Measurements from ENCODE around the gene MYZAP. TPM values are rescaled to one million over a fixed set of nuclear protein-coding genes. Genes with fewer than 3 reads are reported as not detected.

The MYZAP gene
- total RNA-seq, 1 experiment from 2014 or later = 1.1 TPM

GRCh38 chr15:57675481-57676181 is 83.9 kb downstream of the MYZAP start:
- BruUV-seq (replicated peaks) = no TSS peak
- Histone ChIP-seq H3K27me3 (ENCODE audit: control insufficient read depth, insufficient read depth, low read length) (peaks cover 2% of the 10 kb centered on the region), H3K36me3 (ENCODE audit: control insufficient read depth, insufficient read depth, low read length) (no peaks in the 10 kb centered on the region), H3K9me3 (ENCODE audit: control insufficient read depth, insufficient read depth, low read depth, low read length) (no peaks in the 10 kb centered on the region), H3K4me3 (ENCODE audit: low read depth in 2 of 2, low read length in 2 of 2) (no peak overlapping the region), H3K27ac (ENCODE audit: low read length) (no peak overlapping the region), H3K4me1 (ENCODE audit: control insufficient read depth, insufficient read depth, low read length) (peaks cover 1% of the 10 kb centered on the region; the same call in 1 of the 2 replicates)
- in situ Hi-C loops (cut with HindIII; ENCODE audit: low pct_unique_long_range_greater_than_20kb, low sequenced_read_pairs) = loop anchor here (25.0 kb wide), 1 partner anchor 187 kb away; no protein-coding TSS in a partner anchor
- ChIA-PET POLR2A (no interaction called here), CTCF (interaction anchor here (0.7 kb wide), 1 partner anchor 336 kb away, joined by 4 read pairs; no protein-coding TSS in a partner anchor)
- no peak for DNase-seq (ENCODE audit: low read depth, low spot score)
- ATAC-seq = no peak
- intact Hi-C loops (cut with micrococcal nuclease; ENCODE audit: unreplicated experiment) = no loop called here
- TF ChIP-seq SIN3A (IDR thresholded peaks at IDR 0.05; ENCODE audit: borderline replicate concordance, insufficient read depth, low read depth, low read length) = no peak
- TF ChIP-seq CTCF (IDR thresholded peaks at IDR 0.05) = no peak
- no peak for TF ChIP-seq REST (IDR thresholded peaks at IDR 0.05; ENCODE audit: insufficient read depth in 1 of 2, low read depth in 2 of 2, low read length in 1 of 2)
- no peak for TF ChIP-seq TCF7L2 (IDR thresholded peaks at IDR 0.05; ENCODE audit: low read depth, low read length)
- no peak for TF ChIP-seq POLR2AphosphoS5 (IDR thresholded peaks at IDR 0.05; ENCODE audit: low read depth, low read length)

GRCh38 chr15:57676585-57676984 is 84.9 kb downstream of the MYZAP start:
- Histone ChIP-seq H3K27me3 (ENCODE audit: control insufficient read depth, insufficient read depth, low read length) (no peaks in the 10 kb centered on the region; the same call in 1 of the 2 replicates), H3K27ac (ENCODE audit: low read length) (no peak overlapping the region), H3K9me3 (ENCODE audit: control insufficient read depth, insufficient read depth, low read depth, low read length) (no peaks in the 10 kb centered on the region), H3K36me3 (ENCODE audit: control insufficient read depth, insufficient read depth, low read length) (no peaks in the 10 kb centered on the region), H3K4me1 (ENCODE audit: control insufficient read depth, insufficient read depth, low read length) (peaks cover 3% of the 10 kb centered on the region; the same call in 1 of the 2 replicates), H3K4me3 (ENCODE audit: low read depth in 2 of 2, low read length in 2 of 2) (no peak overlapping the region)
- DNase-seq (ENCODE audit: low read depth, low spot score) (no peak), ATAC-seq (no peak)
- ChIA-PET CTCF (no interaction called here), POLR2A (no interaction called here)
- intact Hi-C loops (cut with micrococcal nuclease; ENCODE audit: unreplicated experiment) (no loop called here), in situ Hi-C loops (cut with HindIII; ENCODE audit: low pct_unique_long_range_greater_than_20kb, low sequenced_read_pairs) (loop anchor here (25.0 kb wide), 1 partner anchor 186 kb away; no protein-coding TSS in a partner anchor)
- BruUV-seq (replicated peaks) = no TSS peak
- TF ChIP-seq CTCF (IDR thresholded peaks at IDR 0.05) (no peak), TCF7L2 (IDR thresholded peaks at IDR 0.05; ENCODE audit: low read depth, low read length) (no peak), POLR2AphosphoS5 (IDR thresholded peaks at IDR 0.05; ENCODE audit: low read depth, low read length) (no peak), SIN3A (IDR thresholded peaks at IDR 0.05; ENCODE audit: borderline replicate concordance, insufficient read depth, low read depth, low read length) (no peak), REST (IDR thresholded peaks at IDR 0.05; ENCODE audit: insufficient read depth in 1 of 2, low read depth in 2 of 2, low read length in 1 of 2) (no peak)
